Body of pancreas (tissue), 4 donors: Measurements from ENCODE around the gene ATF6B.

Experiments
- CTCF ChIP-seq, 7 experiments: fragments of 450-650 bp in 4 of 7; fragments of 200-600 bp in 3 of 7; sonication (generic) in 3 of 7; IDR thresholded peaks; one replicate each; pipeline ENCODE4 v1.5.1; 2016 to 2019; ENCODE audit warnings: antibody characterized with exemption in 7 of 7
- POLR2A ChIP-seq, 3 donors: fragments of 450-650 bp; IDR thresholded peaks; one replicate each; pipeline ENCODE4 v1.6.1; 2016; ENCODE audit warnings: antibody characterized with exemption in 3 of 3, mild to moderate bottlenecking in 2 of 3

- TF ChIP-seq CTCF (IDR thresholded peaks at IDR 0.05) (no peak), POLR2A (IDR thresholded peaks at IDR 0.05) (no peak)
Measured at GRCh38 chr6:32069878-32070515, 58.0 kb downstream of the ATF6B start.
